Measurements from ENCODE around the gene ADGB.

Gene ADGB

DNA sequence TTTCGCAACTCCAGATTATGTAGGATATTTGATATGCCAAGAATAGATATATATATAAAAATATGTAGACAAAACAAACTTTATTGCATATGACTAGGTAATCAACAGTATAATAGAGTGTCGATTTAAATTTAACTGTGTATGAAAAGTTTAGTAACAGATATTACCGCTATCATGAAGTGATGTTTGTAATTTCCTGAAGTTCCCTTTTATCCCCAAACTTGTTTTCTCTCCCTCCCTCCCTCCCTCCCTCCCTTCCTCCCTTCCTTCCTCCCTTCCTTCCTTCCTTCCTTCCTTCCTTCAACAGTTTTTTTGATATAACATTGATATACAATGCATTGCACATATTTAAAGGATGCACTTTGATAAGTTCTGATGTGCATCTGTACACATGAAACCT, 15.2 kb downstream of the ADGB start:
- no peak overlapping the region for H3K27ac ChIP-seq
- no peak for DNase-seq (ENCODE audit: low spot score)
- ChIA-PET POLR2A (ENCODE audit: low non-redundant PET) (no interaction called here), CTCF (no interaction called here)
- TF ChIP-seq, protein P1, sequence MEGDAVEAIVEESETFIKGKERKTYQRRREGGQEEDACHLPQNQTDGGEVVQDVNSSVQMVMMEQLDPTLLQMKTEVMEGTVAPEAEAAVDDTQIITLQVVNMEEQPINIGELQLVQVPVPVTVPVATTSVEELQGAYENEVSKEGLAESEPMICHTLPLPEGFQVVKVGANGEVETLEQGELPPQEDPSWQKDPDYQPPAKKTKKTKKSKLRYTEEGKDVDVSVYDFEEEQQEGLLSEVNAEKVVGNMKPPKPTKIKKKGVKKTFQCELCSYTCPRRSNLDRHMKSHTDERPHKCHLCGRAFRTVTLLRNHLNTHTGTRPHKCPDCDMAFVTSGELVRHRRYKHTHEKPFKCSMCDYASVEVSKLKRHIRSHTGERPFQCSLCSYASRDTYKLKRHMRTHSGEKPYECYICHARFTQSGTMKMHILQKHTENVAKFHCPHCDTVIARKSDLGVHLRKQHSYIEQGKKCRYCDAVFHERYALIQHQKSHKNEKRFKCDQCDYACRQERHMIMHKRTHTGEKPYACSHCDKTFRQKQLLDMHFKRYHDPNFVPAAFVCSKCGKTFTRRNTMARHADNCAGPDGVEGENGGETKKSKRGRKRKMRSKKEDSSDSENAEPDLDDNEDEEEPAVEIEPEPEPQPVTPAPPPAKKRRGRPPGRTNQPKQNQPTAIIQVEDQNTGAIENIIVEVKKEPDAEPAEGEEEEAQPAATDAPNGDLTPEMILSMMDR (conservative IDR thresholded peaks at IDR 0.05; ENCODE audit: low read depth) = no peak

DNA sequence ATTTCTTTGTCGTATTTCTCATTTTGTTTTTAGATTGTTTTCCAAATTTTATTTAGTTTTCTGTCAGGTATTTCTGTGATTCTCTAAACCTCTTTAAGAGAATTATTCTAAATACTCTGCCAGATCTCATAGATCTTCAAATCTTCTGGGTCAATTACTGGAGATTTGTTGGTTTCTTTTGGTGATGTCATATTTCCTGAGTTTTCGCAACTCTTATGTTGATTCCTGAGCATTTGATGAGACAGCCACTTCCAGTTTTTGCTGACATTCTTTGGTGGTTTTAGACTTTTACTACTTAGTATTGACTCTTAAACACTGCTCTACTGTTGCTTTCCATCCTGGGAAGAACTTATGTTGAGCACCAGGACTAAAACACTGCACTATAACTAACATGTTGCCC, 21.9 kb downstream of the ADGB start:
- H3K27ac ChIP-seq = no peak overlapping the region
- ChIA-PET POLR2A (ENCODE audit: low non-redundant PET) (no interaction called here), CTCF (interaction anchor here (0.6 kb wide), 2 partner anchors 52 to 1655 kb away, joined by 3 read pairs; no protein-coding TSS in a partner anchor)
- TF ChIP-seq, protein P1 (conservative IDR thresholded peaks at IDR 0.05; ENCODE audit: low read depth) = no peak
- DNase-seq (ENCODE audit: low spot score) = no peak

DNA sequence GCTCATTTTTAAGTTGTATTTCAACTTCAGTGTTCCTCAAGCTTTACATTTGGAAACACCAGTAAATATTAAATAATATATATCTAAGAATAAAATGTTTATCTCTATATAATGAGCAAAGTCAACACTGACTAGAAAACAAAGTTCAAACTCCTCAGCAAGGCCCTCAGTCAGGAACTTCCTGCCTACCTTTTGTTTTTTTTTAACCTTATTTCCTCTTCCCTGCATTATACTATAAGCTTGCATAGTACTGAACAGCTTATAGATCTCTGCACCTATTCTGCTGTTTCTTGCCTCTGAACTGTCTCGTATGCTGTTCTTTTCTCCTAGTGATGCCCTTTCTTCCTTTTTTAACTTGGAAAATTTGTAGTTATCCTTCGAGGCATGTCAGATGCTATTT, 29.6 kb downstream of the ADGB start:
- H3K27ac ChIP-seq = no peak overlapping the region
- TF ChIP-seq, protein P1 (conservative IDR thresholded peaks at IDR 0.05; ENCODE audit: low read depth) = no peak
- ChIA-PET CTCF (no interaction called here), POLR2A (ENCODE audit: low non-redundant PET) (no interaction called here)
- DNase-seq (ENCODE audit: low spot score) = no peak

DNA sequence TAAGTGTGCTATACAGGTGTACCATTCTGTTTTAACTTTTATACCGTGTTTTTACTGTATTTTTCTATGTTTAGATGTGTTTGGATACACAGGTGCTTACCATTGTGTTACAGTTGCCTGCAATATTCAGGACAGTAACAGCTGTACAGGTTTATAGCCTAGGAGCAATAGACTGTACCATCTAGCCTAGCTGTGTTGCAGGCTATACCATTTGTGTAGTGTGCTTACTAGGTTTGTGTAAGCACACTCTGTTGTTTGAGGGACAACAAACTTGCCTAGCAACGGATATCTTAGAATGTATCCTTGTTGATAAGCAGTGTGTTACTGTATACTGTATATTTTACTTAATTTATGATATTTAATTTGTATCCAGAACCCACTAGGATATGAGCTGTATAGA, 35.2 kb downstream of the ADGB start:
- TF ChIP-seq, protein P1 (conservative IDR thresholded peaks at IDR 0.05; ENCODE audit: low read depth) = no peak
- ChIA-PET CTCF (no interaction called here), POLR2A (ENCODE audit: low non-redundant PET) (no interaction called here)
- no peak for DNase-seq (ENCODE audit: low spot score)
- no peak overlapping the region for H3K27ac ChIP-seq

DNA sequence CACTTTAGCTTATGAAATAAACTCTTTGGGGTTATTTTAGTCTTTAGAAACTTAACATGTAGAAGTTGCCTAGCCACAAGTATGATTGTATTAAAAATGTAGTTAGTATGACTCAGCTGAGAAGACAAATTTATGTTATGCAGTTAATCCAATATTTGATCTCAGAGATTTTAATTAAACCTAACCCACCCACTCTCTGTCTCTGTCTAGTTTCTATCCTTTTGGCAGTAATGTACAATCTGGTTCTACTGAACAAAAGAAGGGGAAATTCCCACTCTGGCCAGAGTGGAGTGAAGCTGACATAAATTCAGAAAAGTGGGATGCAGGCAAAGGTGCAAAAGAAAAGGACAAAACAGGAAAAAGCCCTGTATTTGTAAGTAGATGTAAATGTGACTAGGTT, 36.4 kb downstream of the ADGB start:
- ChIA-PET CTCF (no interaction called here), POLR2A (ENCODE audit: low non-redundant PET) (no interaction called here)
- TF ChIP-seq, protein P1 (conservative IDR thresholded peaks at IDR 0.05; ENCODE audit: low read depth) = no peak
- H3K27ac ChIP-seq = no peak overlapping the region
- DNase-seq (ENCODE audit: low spot score) = no peak

DNA sequence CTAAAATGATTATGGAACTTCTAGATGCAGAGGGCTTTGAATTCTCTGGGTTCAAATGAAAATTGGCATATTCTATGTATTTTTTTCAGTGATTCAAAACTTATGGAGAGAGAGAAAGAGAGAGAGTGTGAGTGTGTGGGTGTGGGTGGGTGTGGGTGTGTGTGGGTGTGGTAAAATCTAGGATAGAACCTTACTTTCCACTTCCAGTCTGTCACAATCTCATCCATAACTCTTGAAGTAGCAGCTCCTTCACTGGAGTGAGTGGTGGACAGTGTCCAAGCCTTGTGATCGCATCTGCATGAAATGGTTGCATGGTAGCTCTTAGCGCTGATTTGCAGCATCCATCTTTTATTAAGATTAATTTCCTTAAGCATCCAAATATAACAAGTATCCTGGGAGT, 37.7 kb downstream of the ADGB start:
- no peak for DNase-seq (ENCODE audit: low spot score)
- H3K27ac ChIP-seq = no peak overlapping the region
- CTCF ChIA-PET = interaction anchor here (0.9 kb wide), 1 partner anchor 16 kb away, joined by 3 read pairs; no protein-coding TSS in a partner anchor
- TF ChIP-seq, protein P1 (conservative IDR thresholded peaks at IDR 0.05; ENCODE audit: low read depth) = no peak
- POLR2A ChIA-PET (ENCODE audit: low non-redundant PET) = no interaction called here

DNA sequence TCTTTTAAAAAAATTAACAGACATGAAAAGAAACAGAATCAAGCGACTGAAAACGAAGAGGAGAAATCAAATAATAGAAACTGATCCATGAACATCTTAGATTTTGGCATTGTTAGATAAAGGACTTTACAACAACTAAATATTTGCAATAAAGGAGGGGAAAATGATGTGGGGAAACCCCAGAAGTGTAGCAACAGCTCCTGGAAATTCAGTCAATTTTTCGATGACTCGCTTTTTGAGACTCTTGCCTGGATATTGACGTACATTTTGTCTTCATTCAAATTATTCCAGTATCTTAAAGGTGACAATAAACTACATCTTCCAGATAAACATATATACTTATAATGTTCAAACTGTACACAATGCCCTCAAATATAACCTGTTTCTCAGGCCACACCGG, 44.1 kb downstream of the ADGB start:
- CTCF ChIA-PET = no interaction called here
- H3K27ac ChIP-seq = no peak overlapping the region
- POLR2A ChIA-PET (ENCODE audit: low non-redundant PET) = no interaction called here
- TF ChIP-seq, protein P1 (conservative IDR thresholded peaks at IDR 0.05; ENCODE audit: low read depth) = no peak
- DNase-seq (ENCODE audit: low spot score) = no peak
